GM12878 (cell line): ENCODE results near the gene ARAP1. TPM values are rescaled to one million over a fixed set of nuclear protein-coding genes. Genes with fewer than 3 reads are reported as not detected.

Experiments used
- ATAC-seq: fragments of 200-7000 bp; cut with Tn5 transposase; 3 replicates; pipeline ENCODE4 v1.9.1; 2020; ENCODE audit warnings: mild to moderate bottlenecking, moderate library complexity
- BruUV-seq: library from RNA; stranded (reverse); fragments of 400-500 nt; replicated peaks from 2 replicates; lab custom pipeline; 2021; lab: Mats Ljungman, UMichigan
- CTCF ChIA-PET: fragments of 300-600 bp; sonication (Branson Sonifier 250); formaldehyde crosslinking; extraction: SDS; loops from one replicate; lab custom pipeline; 2021; ENCODE audit warnings: inconsistent platforms; lab: Yijun Ruan, JAX
- POLR2A ChIA-PET: fragments of 350-600 bp; formaldehyde crosslinking; extraction: SDS; loops from one replicate; lab custom pipeline; 2021; ENCODE audit warnings: inconsistent platforms; lab: Charles Lee
- RAD21 ChIA-PET: fragments of 300-600 bp; sonication (Branson Sonifier 250); formaldehyde crosslinking; loops from one replicate; lab custom pipeline; 2023; ENCODE audit warnings: antibody characterized with exemption; ENCODE audit not compliant: unreplicated experiment; lab: Charles Lee
- SMC1A ChIA-PET: fragments of 300-600 bp; sonication (Branson Sonifier 250); formaldehyde crosslinking; loops from one replicate; lab custom pipeline; 2023; ENCODE audit not compliant: unreplicated experiment, uncharacterized antibody; lab: Charles Lee
- DNase-seq: peaks from one replicate; pipeline ENCODE4 v3.0.0-alpha.2; 2011; ENCODE audit warnings: low read depth, low spot score
- FAIRE-seq: peaks from 3 replicates; lab custom pipeline; 2011; peaks lifted over from hg19 to GRCh38; lab: Jason Lieb, UNC
- H2AFZ ChIP-seq: 2 replicates; pipeline ENCODE4 v1.6.0; 2011; ENCODE audit warnings: low read depth, low read length, control low read depth; ENCODE audit not compliant: control insufficient read depth
- H3K27ac ChIP-seq: 2 replicates; pipeline ENCODE4 v1.5.1; 2011; ENCODE audit warnings: control low read depth; ENCODE audit not compliant: control insufficient read depth, insufficient read depth
- H3K27me3 ChIP-seq, 2 experiments: replicated peaks in 1 of 2; 2 replicates each; pipeline versions ENCODE4 v1.6.0 to v1.6.1; 2011; ENCODE audit warnings: low read length in 1 of 2; ENCODE audit not compliant: control insufficient read depth in 2 of 2, insufficient read depth in 2 of 2
- H3K36me3 ChIP-seq, 2 experiments: 2 replicates each; pipeline ENCODE4 v1.5.1; 2011; ENCODE audit warnings: low read length in 1 of 2; ENCODE audit not compliant: control insufficient read depth in 2 of 2, insufficient read depth in 2 of 2
- H3K4me1 ChIP-seq: 2 replicates; pipeline ENCODE4 v1.6.1; 2011; ENCODE audit warnings: mild to moderate bottlenecking, low read length, moderate library complexity, mixed read lengths; ENCODE audit not compliant: control insufficient read depth, insufficient read depth
- H3K4me2 ChIP-seq: 2 replicates; pipeline ENCODE4 v1.6.0; 2011; ENCODE audit warnings: control low read depth; ENCODE audit not compliant: control insufficient read depth, insufficient read depth
- H3K4me3 ChIP-seq: fragments of 200-600 bp; sonication (generic); 2 replicates; pipeline ENCODE4 v1.5.1; 2016
- H3K79me2 ChIP-seq: 2 replicates; pipeline ENCODE4 v1.6.0; 2011; ENCODE audit warnings: low read length; ENCODE audit not compliant: control insufficient read depth, insufficient read depth
- H3K9ac ChIP-seq: 2 replicates; pipeline ENCODE4 v1.8.0; 2011; ENCODE audit warnings: low read length, control low read depth, mixed read lengths; ENCODE audit not compliant: control insufficient read depth, insufficient read depth
- H3K9me3 ChIP-seq: replicated peaks from 3 replicates; pipeline ENCODE4 v1.5.1; 2011; ENCODE audit warnings: mild to moderate bottlenecking, low read length; ENCODE audit not compliant: control insufficient read depth, insufficient read depth
- H4K20me1 ChIP-seq: 2 replicates; pipeline ENCODE4 v1.6.0; 2011; ENCODE audit not compliant: control insufficient read depth, insufficient read depth
- BHLHE40 ChIP-seq, 2 experiments: fragments of 450-650 bp in 1 of 2; IDR thresholded peaks; 2 replicates each; pipeline ENCODE4 v1.6.1; 2011 to 2017; ENCODE audit warnings: low read depth in 2 of 2, borderline replicate concordance in 1 of 2, improper control_type of control experiment in 1 of 2, low read length in 1 of 2, mild to moderate bottlenecking in 1 of 2
- ETV6 ChIP-seq, 2 experiments: fragments of 450-650 bp in 1 of 2; IDR thresholded peaks in 1 of 2; conservative IDR thresholded peaks in 1 of 2; 2 replicates each; pipeline ENCODE4 v1.6.1; 2014; ENCODE audit warnings: antibody characterized with exemption in 1 of 2, borderline replicate concordance in 1 of 2, low read depth in 1 of 2, mild to moderate bottlenecking in 1 of 2, moderate library complexity in 1 of 2
- HDAC2 ChIP-seq: fragments of 200-600 bp; sonication (generic); IDR thresholded peaks from 2 replicates; pipeline ENCODE4 v1.6.1; 2017
- MAX ChIP-seq: IDR thresholded peaks from 2 replicates; pipeline ENCODE4 v1.6.1; 2012; ENCODE audit warnings: low read depth, low read length, improper control_type of control experiment
- NFIC ChIP-seq: IDR thresholded peaks from 2 replicates; pipeline ENCODE4 v1.6.1; 2012; ENCODE audit warnings: low read depth, mild to moderate bottlenecking, inconsistent platforms, low read length, moderate library complexity
- RUNX3 ChIP-seq: IDR thresholded peaks from 2 replicates; pipeline ENCODE4 v1.6.1; 2012; ENCODE audit warnings: low read length, inconsistent platforms
- SUZ12 ChIP-seq: fragments of 200-600 bp; sonication (generic); IDR thresholded peaks from one replicate; pipeline ENCODE4 v1.6.1; 2018; ENCODE audit warnings: antibody characterized with exemption, mild to moderate bottlenecking; ENCODE audit not compliant: unreplicated experiment
- USF2 ChIP-seq: IDR thresholded peaks from 2 replicates; pipeline ENCODE4 v1.6.1; 2011; ENCODE audit warnings: low read depth, low read length, improper control_type of control experiment, borderline replicate concordance
- WRNIP1 ChIP-seq: IDR thresholded peaks from 2 replicates; pipeline ENCODE4 v1.6.1; 2011; ENCODE audit warnings: low read depth, low read length, improper control_type of control experiment, borderline replicate concordance
- WGBS: methylation state at CpG from one replicate; pipeline ENCODE4 v1.1.6; 2016; ENCODE audit warnings: low lambda C conversion rate; ENCODE audit not compliant: insufficient replicate concordance, insufficient coverage; ENCODE audit errors: missing lambda C conversion rate; 5-methylcytosine and 5-hydroxymethylcytosine counted together
- in situ Hi-C: fragments of 300-500 bp; cut with MboI; formaldehyde crosslinking; loops from 9 replicates; pipeline ENCODE4 v1.14.3; 2018; ENCODE audit warnings: mixed read lengths
- intact Hi-C: fragments of 100-400 bp; cut with micrococcal nuclease; formaldehyde crosslinking; loops from one replicate; pipeline ENCODE4 v1.14.2; 2022; ENCODE audit not compliant: unreplicated experiment
- polyA plus RNA-seq, 11 experiments: library from polyadenylated mRNA; depleted of rRNA in 4 of 11; unstranded in 6 of 11; stranded (reverse) in 5 of 11; fragments of >200 nt; fragmentation: Nextera tagmentation in 4 of 11; fragmentation: Illumina TruSeq in 1 of 11; extraction: Ambion mirVana in 4 of 11; extraction: Trizol in 1 of 11; gene quantifications; 1 replicate in 1 of 11; 2 replicates in 10 of 11; pipeline versions ENCODE4 v1.2.1 to v1.2.3, GENCODE V29; 2011 to 2016; ENCODE audit warnings: inconsistent platforms in 2 of 11, missing spikeins in 2 of 11, low read depth in 1 of 11
- total RNA-seq, 4 experiments: library from RNA; depleted of rRNA in 3 of 4; stranded (reverse); fragments of >200 nt in 3 of 4; fragmentation: Illumina TruSeq in 1 of 4; extraction: Trizol in 1 of 4; gene quantifications; 2 replicates each; pipeline versions ENCODE4 v1.2.1 to v1.2.3, GENCODE V29; 2013 to 2021
- TF ChIP-seq, protein P1 (sequence below), 3 experiments: IDR thresholded peaks in 2 of 3; conservative IDR thresholded peaks in 1 of 3; 2 replicates each; pipeline ENCODE4 v1.5.1; 2011; ENCODE audit warnings: low read depth in 3 of 3, low read length in 3 of 3, mild to moderate bottlenecking in 3 of 3, control low read depth in 2 of 3, moderate library complexity in 2 of 3, inconsistent platforms in 1 of 3, mixed read lengths in 1 of 3; ENCODE audit not compliant: control insufficient read depth in 2 of 3, insufficient read depth in 1 of 3; ENCODE audit errors: extremely low read depth in 1 of 3

Gene ARAP1
- total and polyA plus RNA-seq, 10 of the 15 experiments (the other 5 are each of a cell fraction or from before 2014, with no cell fraction given) = 0.55 to 102 (median 51.0) TPM

DNA sequence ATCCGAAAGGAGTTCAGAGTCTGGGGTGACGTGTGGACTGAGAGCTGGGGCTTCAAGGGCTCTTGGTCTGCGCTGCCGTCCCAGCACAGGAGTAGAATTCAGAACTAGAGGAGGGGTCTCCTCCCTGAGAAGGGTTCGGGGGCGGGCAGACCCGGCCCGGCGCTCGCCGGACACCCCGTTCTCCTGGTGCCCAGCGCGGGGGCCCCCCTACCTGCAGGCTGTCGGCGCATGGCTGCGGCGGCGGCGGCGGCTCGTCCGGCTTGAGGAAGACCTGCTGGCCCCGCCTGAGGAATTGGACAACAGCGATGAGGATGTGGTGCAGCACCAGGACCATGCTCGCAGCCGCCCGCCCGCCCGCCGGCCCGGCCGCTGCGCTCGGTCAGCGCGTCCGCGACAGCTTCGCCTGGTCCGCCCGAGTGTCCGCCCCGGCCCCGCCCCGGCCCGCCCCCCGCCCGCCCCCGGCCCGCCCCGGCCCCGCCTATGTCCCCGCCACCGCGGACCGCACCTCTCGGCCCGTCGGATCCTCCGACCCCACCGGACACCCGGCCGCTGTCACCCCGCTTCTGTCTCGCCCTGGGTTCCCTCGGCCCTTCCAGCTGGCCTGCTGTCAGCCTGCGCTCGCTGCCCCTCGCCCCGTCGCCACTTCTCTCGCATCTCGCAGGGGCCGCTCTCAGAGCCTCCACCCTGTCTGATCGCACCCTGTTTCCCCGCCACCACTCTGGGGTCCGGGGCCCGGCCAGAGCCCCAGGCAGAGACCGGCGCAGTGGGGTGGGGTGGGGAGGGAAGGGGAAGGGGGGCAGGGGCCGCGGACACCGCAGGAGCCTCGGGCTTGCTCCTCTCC, 109.9 kb downstream of the ARAP1 start:
- Histone ChIP-seq H3K9me3 (no peaks in the 10 kb centered on the region), H3K36me3 (no peaks in the 10 kb centered on the region), H3K4me2 (peak overlapping the region; percentile 72; the same call in 1 of the 2 replicates), H3K27me3 (peaks cover 6 to 11% of the 10 kb centered on the region in 2 experiments; a peak in 3 of 4 replicates), H4K20me1 (no peaks in the 10 kb centered on the region), H3K27ac (no peak overlapping the region), H2AFZ (no peak overlapping the region; the same call in 1 of the 2 replicates), H3K4me1 (no peaks in the 10 kb centered on the region), H3K9ac (no peak overlapping the region), H3K79me2 (no peaks in the 10 kb centered on the region), H3K4me3 (no peak overlapping the region)
- RAD21 ChIA-PET = no interaction called here
- ATAC-seq = peak; percentile 45
- in situ Hi-C loops = no loop called here
- intact Hi-C loops = loop anchor here (2.0 kb wide), 1 partner anchor 159 kb away; no protein-coding TSS in a partner anchor
- FAIRE-seq = no peak
- no peak for DNase-seq
- WGBS = 29% methylated on average over 46 of the region's 85 CpGs
- no TSS peak for BruUV-seq
- POLR2A ChIA-PET = no interaction called here
- TF ChIP-seq SUZ12 (peak; percentile 44), HDAC2 (no peak)
- SMC1A ChIA-PET = no interaction called here
- CTCF ChIA-PET = interaction anchor here (0.6 to 2.8 kb wide), 4 partner anchors 41 to 164 kb away, joined by 3 to 16 read pairs (median 4); no protein-coding TSS in a partner anchor

- ATAC-seq (no peak), FAIRE-seq (no peak), DNase-seq (no peak)
- POLR2A ChIA-PET = no interaction called here
- 24% methylated on average over 12 of the region's 12 CpGs for WGBS
- intact Hi-C loops (loop anchor here (2.0 kb wide), 1 partner anchor 159 kb away; no protein-coding TSS in a partner anchor), in situ Hi-C loops (no loop called here)
- RAD21 ChIA-PET = no interaction called here
- Histone ChIP-seq H3K4me3 (no peak overlapping the region), H3K9ac (no peak overlapping the region), H3K9me3 (no peaks in the 10 kb centered on the region), H3K4me2 (no peak overlapping the region), H3K36me3 (no peaks in the 10 kb centered on the region), H4K20me1 (no peaks in the 10 kb centered on the region), H3K27ac (no peak overlapping the region), H3K27me3 (peaks cover 6 to 11% of the 10 kb centered on the region in 2 experiments; a peak in 3 of 4 replicates), H3K79me2 (no peaks in the 10 kb centered on the region), H3K4me1 (no peaks in the 10 kb centered on the region), H2AFZ (no peak overlapping the region)
- no TSS peak for BruUV-seq
- TF ChIP-seq WRNIP1 (no peak), ETV6 (conservative IDR thresholded peaks at IDR 0.05 in 1 of 2, IDR thresholded peaks at IDR 0.05 in 1 of 2; ENCODE audit: borderline replicate concordance in 1 of 2, low read depth in 1 of 2) (no peak), BHLHE40 (IDR thresholded peaks at IDR 0.05; ENCODE audit: borderline replicate concordance in 1 of 2, low read depth in 2 of 2, low read length in 1 of 2) (no peak), NFIC (no peak), MAX (no peak), RUNX3 (no peak), USF2 (no peak)
- TF ChIP-seq, protein P1, sequence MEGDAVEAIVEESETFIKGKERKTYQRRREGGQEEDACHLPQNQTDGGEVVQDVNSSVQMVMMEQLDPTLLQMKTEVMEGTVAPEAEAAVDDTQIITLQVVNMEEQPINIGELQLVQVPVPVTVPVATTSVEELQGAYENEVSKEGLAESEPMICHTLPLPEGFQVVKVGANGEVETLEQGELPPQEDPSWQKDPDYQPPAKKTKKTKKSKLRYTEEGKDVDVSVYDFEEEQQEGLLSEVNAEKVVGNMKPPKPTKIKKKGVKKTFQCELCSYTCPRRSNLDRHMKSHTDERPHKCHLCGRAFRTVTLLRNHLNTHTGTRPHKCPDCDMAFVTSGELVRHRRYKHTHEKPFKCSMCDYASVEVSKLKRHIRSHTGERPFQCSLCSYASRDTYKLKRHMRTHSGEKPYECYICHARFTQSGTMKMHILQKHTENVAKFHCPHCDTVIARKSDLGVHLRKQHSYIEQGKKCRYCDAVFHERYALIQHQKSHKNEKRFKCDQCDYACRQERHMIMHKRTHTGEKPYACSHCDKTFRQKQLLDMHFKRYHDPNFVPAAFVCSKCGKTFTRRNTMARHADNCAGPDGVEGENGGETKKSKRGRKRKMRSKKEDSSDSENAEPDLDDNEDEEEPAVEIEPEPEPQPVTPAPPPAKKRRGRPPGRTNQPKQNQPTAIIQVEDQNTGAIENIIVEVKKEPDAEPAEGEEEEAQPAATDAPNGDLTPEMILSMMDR (IDR thresholded peaks at IDR 0.05 in 2 of 3, conservative IDR thresholded peaks at IDR 0.05 in 1 of 3; ENCODE audit: control insufficient read depth in 2 of 3, extremely low read depth in 1 of 3, insufficient read depth in 1 of 3, low read depth in 3 of 3, low read length in 3 of 3) = no peak
- SMC1A ChIA-PET = no interaction called here
- CTCF ChIA-PET = interaction anchor here (0.6 to 2.8 kb wide), 3 partner anchors 42 to 55 kb away, joined by 4 to 16 read pairs (median 4); no protein-coding TSS in a partner anchor
Observed at GRCh38 chr11:72641522-72642042, 110.6 kb downstream of the ARAP1 start.
